Measurements from ENCODE around the gene CZIB. TPM values are rescaled to one million over a fixed set of nuclear protein-coding genes. Genes with fewer than 3 reads are reported as not detected.
A peak's percentile ranks its signal among the peaks of the same experiment; 100 is the strongest.

Gene CZIB
- total RNA-seq, 1 donor from 2014 or later = 65.0 TPM

DNA sequence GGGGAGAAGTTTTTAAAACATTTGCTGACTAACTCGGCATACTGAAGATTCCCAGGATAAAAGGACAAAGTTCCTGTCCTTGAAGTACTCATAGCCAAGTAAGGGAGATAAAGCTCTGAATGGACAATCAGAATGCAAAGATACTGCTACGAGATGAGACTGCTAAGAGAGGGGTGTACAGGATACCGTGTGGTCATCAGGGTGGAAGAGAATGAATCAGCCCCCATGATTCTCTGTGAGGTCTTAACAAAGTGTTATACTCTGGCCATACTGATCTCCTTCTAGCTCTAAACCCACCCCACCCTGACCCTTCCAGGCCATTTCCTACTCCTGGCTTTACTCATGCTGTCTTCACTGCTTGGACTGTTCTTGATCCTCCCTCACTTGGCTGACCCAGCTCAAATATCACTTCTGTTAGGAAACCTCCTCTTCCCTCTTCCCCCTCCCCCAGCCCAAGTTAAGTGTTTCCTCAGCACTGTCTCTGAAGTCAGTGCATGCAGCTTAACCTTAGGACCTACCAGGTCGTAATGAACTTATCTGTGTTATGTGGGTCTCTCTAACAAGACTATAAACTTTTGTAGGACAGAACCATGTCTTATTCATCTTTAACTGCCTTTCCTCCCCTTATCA is 33.7 kb upstream of the CZIB start:
- H3K4me3 Mint-ChIP-seq (ENCODE audit: unreplicated experiment) = no peak overlapping the region
- H3K4me1 Mint-ChIP-seq (ENCODE audit: unreplicated experiment) = no peaks in the 10 kb centered on the region
- H3K27ac Mint-ChIP-seq (ENCODE audit: unreplicated experiment) = no peak overlapping the region

DNA sequence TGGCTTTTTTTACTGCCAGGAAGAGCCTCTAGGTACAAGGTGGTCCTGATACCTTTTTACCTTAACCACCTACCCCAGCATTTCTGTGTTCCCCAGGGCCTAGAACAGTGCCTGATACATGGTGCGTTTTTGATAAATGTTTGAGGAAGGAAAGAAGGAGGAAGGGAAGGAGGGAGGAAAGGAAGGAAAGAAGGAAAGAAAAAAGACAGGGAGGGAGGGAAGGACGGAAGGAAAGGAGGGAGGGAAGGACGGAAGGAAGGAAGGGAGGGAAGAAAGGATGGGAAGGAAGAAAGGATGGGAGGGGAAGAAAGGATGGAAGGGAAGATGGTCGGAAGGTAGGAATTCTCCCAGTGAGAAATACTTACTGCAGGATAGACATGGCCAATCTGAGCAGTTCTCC is 29.9 kb upstream of the CZIB start:
- Mint-ChIP-seq H3K9me3 (ENCODE audit: unreplicated experiment) (no peaks in the 10 kb centered on the region), H3K27me3 (ENCODE audit: unreplicated experiment) (no peaks in the 10 kb centered on the region), H3K36me3 (ENCODE audit: low read depth, unreplicated experiment) (peaks cover 9% of the 10 kb centered on the region), H3K27ac (ENCODE audit: unreplicated experiment) (no peak overlapping the region), H3K4me1 (ENCODE audit: unreplicated experiment) (no peaks in the 10 kb centered on the region), H3K4me3 (ENCODE audit: unreplicated experiment) (no peak overlapping the region)
- DNase-seq (ENCODE audit: low spot score) = no peak
- TF ChIP-seq, protein P1, sequence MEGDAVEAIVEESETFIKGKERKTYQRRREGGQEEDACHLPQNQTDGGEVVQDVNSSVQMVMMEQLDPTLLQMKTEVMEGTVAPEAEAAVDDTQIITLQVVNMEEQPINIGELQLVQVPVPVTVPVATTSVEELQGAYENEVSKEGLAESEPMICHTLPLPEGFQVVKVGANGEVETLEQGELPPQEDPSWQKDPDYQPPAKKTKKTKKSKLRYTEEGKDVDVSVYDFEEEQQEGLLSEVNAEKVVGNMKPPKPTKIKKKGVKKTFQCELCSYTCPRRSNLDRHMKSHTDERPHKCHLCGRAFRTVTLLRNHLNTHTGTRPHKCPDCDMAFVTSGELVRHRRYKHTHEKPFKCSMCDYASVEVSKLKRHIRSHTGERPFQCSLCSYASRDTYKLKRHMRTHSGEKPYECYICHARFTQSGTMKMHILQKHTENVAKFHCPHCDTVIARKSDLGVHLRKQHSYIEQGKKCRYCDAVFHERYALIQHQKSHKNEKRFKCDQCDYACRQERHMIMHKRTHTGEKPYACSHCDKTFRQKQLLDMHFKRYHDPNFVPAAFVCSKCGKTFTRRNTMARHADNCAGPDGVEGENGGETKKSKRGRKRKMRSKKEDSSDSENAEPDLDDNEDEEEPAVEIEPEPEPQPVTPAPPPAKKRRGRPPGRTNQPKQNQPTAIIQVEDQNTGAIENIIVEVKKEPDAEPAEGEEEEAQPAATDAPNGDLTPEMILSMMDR (IDR thresholded peaks at IDR 0.05; ENCODE audit: unreplicated experiment) = no peak

More for the DNA sequence above, 33.7 kb upstream of the CZIB start:
- DNase-seq (ENCODE audit: low spot score) = no peak
- H3K36me3 Mint-ChIP-seq (ENCODE audit: low read depth, unreplicated experiment) = peaks cover 9% of the 10 kb centered on the region
- H3K27me3 Mint-ChIP-seq (ENCODE audit: unreplicated experiment) = peaks cover 1% of the 10 kb centered on the region
- H3K9me3 Mint-ChIP-seq (ENCODE audit: unreplicated experiment) = no peaks in the 10 kb centered on the region
- TF ChIP-seq, protein P1 (IDR thresholded peaks at IDR 0.05; ENCODE audit: unreplicated experiment) = no peak

DNA sequence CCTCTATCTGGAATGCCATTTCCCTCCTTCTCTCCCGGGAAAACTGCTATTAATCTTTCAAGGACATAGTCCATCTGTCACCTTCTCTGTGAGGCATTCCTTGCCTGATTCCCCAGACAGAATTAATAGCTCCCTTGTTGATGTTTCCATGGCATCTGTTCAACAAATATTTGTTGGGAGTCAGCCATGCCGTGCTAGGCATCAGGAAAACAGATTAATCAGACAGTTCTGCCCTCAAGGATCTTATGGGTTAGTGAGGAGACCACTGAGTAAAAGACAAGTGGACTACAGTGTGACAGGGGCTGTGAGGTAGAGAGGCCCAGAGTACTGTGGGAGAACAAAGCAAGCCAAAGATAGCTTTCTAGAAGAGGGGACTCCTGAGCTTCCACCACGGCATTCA is 29.3 kb upstream of the CZIB start:
- no peaks in the 10 kb centered on the region for H3K4me1 Mint-ChIP-seq (ENCODE audit: unreplicated experiment)
- H3K27me3 Mint-ChIP-seq (ENCODE audit: unreplicated experiment) = no peaks in the 10 kb centered on the region
- DNase-seq (ENCODE audit: low spot score) = no peak
- no peak overlapping the region for H3K27ac Mint-ChIP-seq (ENCODE audit: unreplicated experiment)
- TF ChIP-seq, protein P1 (IDR thresholded peaks at IDR 0.05; ENCODE audit: unreplicated experiment) = no peak
- no peak overlapping the region for H3K4me3 Mint-ChIP-seq (ENCODE audit: unreplicated experiment)
- H3K36me3 Mint-ChIP-seq (ENCODE audit: low read depth, unreplicated experiment) = peaks cover 9% of the 10 kb centered on the region
- no peaks in the 10 kb centered on the region for H3K9me3 Mint-ChIP-seq (ENCODE audit: unreplicated experiment)

DNA sequence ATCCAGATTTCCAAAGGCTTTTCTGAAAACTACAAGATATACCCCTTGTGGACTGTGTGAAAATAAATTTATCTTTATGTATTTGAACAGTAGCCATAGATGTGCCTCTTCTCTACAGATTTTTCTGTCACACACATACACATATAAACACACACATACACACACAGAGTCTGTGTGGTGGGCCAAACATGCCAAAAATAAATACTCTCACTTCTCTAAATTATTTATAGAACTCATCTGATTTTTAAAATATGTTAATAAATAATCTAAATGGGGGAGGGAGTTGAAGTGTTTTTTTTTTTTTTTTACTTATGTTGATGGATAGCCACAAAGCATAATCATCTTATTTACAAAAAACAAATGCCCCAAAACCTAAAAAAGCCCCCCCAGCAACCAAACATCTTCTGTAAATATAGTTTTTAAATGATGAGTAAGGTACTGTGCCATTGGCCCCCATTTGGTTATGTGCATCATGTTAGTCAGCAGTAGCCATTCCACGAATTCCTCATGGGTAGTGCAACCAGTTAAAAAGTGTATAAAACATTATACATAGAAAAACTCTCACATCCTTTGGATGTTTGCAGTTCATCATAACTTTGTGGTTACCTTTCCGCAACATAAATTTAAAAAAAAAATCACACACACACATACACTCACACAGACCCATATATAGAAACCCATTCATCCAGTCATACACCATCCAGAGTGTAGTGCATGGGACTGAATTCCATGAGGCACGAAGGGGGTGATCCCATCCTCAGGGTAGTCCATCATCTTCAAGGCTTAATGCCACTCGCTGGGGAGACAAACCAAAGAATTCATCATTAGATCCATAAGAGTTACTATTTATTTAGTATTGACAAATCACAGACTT is 26.1 kb upstream of the CZIB start:
- no peak overlapping the region for H3K4me3 Mint-ChIP-seq (ENCODE audit: unreplicated experiment)
- no peaks in the 10 kb centered on the region for H3K9me3 Mint-ChIP-seq (ENCODE audit: unreplicated experiment)
- no peaks in the 10 kb centered on the region for H3K27me3 Mint-ChIP-seq (ENCODE audit: unreplicated experiment)
- TF ChIP-seq, protein P1 (IDR thresholded peaks at IDR 0.05; ENCODE audit: unreplicated experiment) = no peak
- no peak overlapping the region for H3K27ac Mint-ChIP-seq (ENCODE audit: unreplicated experiment)
- peaks cover 9% of the 10 kb centered on the region for H3K4me1 Mint-ChIP-seq (ENCODE audit: unreplicated experiment)
- no peak for DNase-seq (ENCODE audit: low spot score)
- H3K36me3 Mint-ChIP-seq (ENCODE audit: low read depth, unreplicated experiment) = peaks cover 4% of the 10 kb centered on the region

DNA sequence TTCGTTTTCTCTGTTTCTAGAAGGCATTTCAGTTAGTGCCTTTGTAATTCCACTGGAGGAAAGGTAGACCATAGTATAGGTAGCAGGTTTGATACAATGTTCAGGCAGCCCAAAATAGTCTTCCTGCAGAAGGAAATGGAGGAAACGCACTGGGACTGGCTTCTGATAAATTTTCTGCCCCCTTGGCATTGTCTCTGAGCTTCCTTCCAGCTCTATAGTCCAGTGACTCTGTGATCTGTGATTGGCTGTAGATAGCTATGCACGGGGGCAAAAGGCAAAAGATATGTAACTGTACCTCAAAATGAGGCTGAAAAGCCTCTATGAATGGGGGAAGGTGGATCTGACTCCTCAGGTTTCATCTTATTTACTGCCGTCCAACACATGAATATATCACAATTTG is 23.7 kb upstream of the CZIB start:
- H3K27ac Mint-ChIP-seq (ENCODE audit: unreplicated experiment) = peak overlapping the region; percentile 72
- no peaks in the 10 kb centered on the region for H3K27me3 Mint-ChIP-seq (ENCODE audit: unreplicated experiment)
- H3K36me3 Mint-ChIP-seq (ENCODE audit: low read depth, unreplicated experiment) = no peaks in the 10 kb centered on the region
- H3K4me1 Mint-ChIP-seq (ENCODE audit: unreplicated experiment) = peaks cover 9% of the 10 kb centered on the region
- no peaks in the 10 kb centered on the region for H3K9me3 Mint-ChIP-seq (ENCODE audit: unreplicated experiment)
- H3K4me3 Mint-ChIP-seq (ENCODE audit: unreplicated experiment) = no peak overlapping the region
- TF ChIP-seq, protein P1 (IDR thresholded peaks at IDR 0.05; ENCODE audit: unreplicated experiment) = no peak
- DNase-seq (ENCODE audit: low spot score) = no peak
